ENCODE results near the gene MYOM3. TPM values are rescaled to one million over a fixed set of nuclear protein-coding genes. Genes with fewer than 3 reads are reported as not detected.

The MYOM3 gene
- total RNA-seq, 1 experiment from 2014 or later = 7.9 TPM

DNA sequence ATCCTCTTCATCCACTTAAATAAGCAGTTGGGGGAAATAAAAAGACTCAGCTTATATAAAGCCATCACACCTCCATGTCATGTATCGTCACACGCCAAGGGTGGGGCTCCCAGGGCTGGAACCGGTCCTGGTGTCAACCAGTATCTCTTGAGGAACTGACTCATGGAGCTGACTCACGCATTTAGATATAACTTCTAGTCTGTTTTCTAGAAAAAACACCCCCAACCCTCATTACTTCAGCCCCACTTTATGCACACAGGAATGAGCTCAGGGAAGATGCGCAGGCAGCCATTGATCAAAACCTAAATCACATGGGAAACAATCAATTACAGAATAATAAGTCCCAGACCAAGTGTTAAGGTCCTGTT lies 37.9 kb upstream of the MYOM3 start:
- Histone ChIP-seq H3K4me3 (replicated peaks in 1 of 2; ENCODE audit: low read depth in 1 of 2, low read length in 2 of 2) (peak overlapping the region; percentile 49 to 64), H3K4me2 (ENCODE audit: low read length) (peak overlapping the region; percentile 97), H3K4me1 (ENCODE audit: control insufficient read depth in 1 of 2, insufficient read depth in 2 of 2, low read length in 2 of 2) (peaks cover 5 to 21% of the 10 kb centered on the region in 2 experiments), H3K9me2 (ENCODE audit: insufficient read depth) (no peaks in the 10 kb centered on the region), H3K9me3 (ENCODE audit: control insufficient read depth in 1 of 2, insufficient read depth in 1 of 2, low read depth in 1 of 2, low read length in 2 of 2) (no peaks in the 10 kb centered on the region), H3K27me3 (ENCODE audit: insufficient read depth, low read length) (no peaks in the 10 kb centered on the region), H3K27ac (ENCODE audit: low read depth, low read length) (peak overlapping the region; percentile 4; the same call in 1 of the 2 replicates), H4K20me1 (ENCODE audit: insufficient read depth) (no peaks in the 10 kb centered on the region), H3K79me2 (ENCODE audit: insufficient read depth, low read length) (no peaks in the 10 kb centered on the region), H3K9ac (ENCODE audit: low read length) (peak overlapping the region; percentile 69), H2AFZ (ENCODE audit: low read depth, low read length, poor library complexity, severe bottlenecking) (peak overlapping the region; percentile 99), H3K36me3 (ENCODE audit: control insufficient read depth in 1 of 2, insufficient read depth in 2 of 2, low read length in 2 of 2) (no peaks in the 10 kb centered on the region)
- BruUV-seq (replicated peaks) = no TSS peak
- TF ChIP-seq FOSL1 (IDR thresholded peaks at IDR 0.05; ENCODE audit: low read depth) (peak; percentile 81), SP1 (IDR thresholded peaks at IDR 0.05; ENCODE audit: low read depth) (peak; percentile 57), MAX (IDR thresholded peaks at IDR 0.05) (peak; percentile 34; the same call in 1 of the 2 replicates), JUND (IDR thresholded peaks at IDR 0.05) (peak; percentile 73), ZNF274 (IDR thresholded peaks at IDR 0.05; ENCODE audit: low read depth, low read length) (no peak), ELF1 (IDR thresholded peaks at IDR 0.05; ENCODE audit: borderline replicate concordance, low read depth) (no peak), EZH2phosphoT487 (IDR thresholded peaks at IDR 0.05; ENCODE audit: borderline replicate concordance) (no peak), SIN3A (IDR thresholded peaks at IDR 0.05; ENCODE audit: low read depth) (no peak), CEBPB (IDR thresholded peaks at IDR 0.05; ENCODE audit: low read depth) (no peak)
- ATAC-seq = peak; percentile 69
- ChIA-PET CTCF (interaction anchor here (0.6 to 3.1 kb wide), 33 partner anchors 9 to 482 kb away, joined by 3 to 68 read pairs (median 5); partner anchors contain the start of genes IFNLR1 and NIPAL3), POLR2A (interaction anchor here (0.6 to 1.9 kb wide), 6 partner anchors 24 to 242 kb away, joined by 3 to 10 read pairs (median 4); partner anchors contain the start of gene IFNLR1), RAD21 (ENCODE audit: low non-redundant PET in 1 of 2, low total read pairs in 2 of 2, uncharacterized antibody in 2 of 2, unreplicated experiment in 2 of 2) (interaction anchor here (0.6 to 1.8 kb wide), 9 partner anchors 49 to 492 kb away, joined by 3 to 12 read pairs (median 4); no protein-coding TSS in a partner anchor)
- intact Hi-C loops (cut with micrococcal nuclease) = loop anchor here (1.0 to 5.0 kb wide), 2 partner anchors 47 to 241 kb away; no protein-coding TSS in a partner anchor
- DNase-seq (ENCODE audit: low read depth, low spot score) = peak; percentile 48

GRCh38 chr1:24147816-24148215 lies 35.9 kb upstream of the MYOM3 start:
- Histone ChIP-seq H3K27me3 (ENCODE audit: insufficient read depth, low read length) (no peaks in the 10 kb centered on the region), H3K9me3 (ENCODE audit: control insufficient read depth in 1 of 2, insufficient read depth in 1 of 2, low read depth in 1 of 2, low read length in 2 of 2) (no peaks in the 10 kb centered on the region), H2AFZ (ENCODE audit: low read depth, low read length, poor library complexity, severe bottlenecking) (no peak overlapping the region), H3K9ac (ENCODE audit: low read length) (no peak overlapping the region), H3K36me3 (ENCODE audit: control insufficient read depth in 1 of 2, insufficient read depth in 2 of 2, low read length in 2 of 2) (no peaks in the 10 kb centered on the region), H3K4me3 (replicated peaks in 1 of 2; ENCODE audit: low read depth in 1 of 2, low read length in 2 of 2) (no peak overlapping the region), H3K79me2 (ENCODE audit: insufficient read depth, low read length) (no peaks in the 10 kb centered on the region), H4K20me1 (ENCODE audit: insufficient read depth) (no peaks in the 10 kb centered on the region), H3K9me2 (ENCODE audit: insufficient read depth) (no peaks in the 10 kb centered on the region), H3K4me2 (ENCODE audit: low read length) (no peak overlapping the region), H3K27ac (ENCODE audit: low read depth, low read length) (no peak overlapping the region), H3K4me1 (ENCODE audit: control insufficient read depth in 1 of 2, insufficient read depth in 2 of 2, low read length in 2 of 2) (peaks cover 9 to 32% of the 10 kb centered on the region in 2 experiments)
- ATAC-seq (no peak), DNase-seq (ENCODE audit: low read depth, low spot score) (no peak)
- TF ChIP-seq, protein P1, sequence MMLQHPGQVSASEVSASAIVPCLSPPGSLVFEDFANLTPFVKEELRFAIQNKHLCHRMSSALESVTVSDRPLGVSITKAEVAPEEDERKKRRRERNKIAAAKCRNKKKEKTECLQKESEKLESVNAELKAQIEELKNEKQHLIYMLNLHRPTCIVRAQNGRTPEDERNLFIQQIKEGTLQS (IDR thresholded peaks at IDR 0.05) = no peak
- TF ChIP-seq, protein P2, sequence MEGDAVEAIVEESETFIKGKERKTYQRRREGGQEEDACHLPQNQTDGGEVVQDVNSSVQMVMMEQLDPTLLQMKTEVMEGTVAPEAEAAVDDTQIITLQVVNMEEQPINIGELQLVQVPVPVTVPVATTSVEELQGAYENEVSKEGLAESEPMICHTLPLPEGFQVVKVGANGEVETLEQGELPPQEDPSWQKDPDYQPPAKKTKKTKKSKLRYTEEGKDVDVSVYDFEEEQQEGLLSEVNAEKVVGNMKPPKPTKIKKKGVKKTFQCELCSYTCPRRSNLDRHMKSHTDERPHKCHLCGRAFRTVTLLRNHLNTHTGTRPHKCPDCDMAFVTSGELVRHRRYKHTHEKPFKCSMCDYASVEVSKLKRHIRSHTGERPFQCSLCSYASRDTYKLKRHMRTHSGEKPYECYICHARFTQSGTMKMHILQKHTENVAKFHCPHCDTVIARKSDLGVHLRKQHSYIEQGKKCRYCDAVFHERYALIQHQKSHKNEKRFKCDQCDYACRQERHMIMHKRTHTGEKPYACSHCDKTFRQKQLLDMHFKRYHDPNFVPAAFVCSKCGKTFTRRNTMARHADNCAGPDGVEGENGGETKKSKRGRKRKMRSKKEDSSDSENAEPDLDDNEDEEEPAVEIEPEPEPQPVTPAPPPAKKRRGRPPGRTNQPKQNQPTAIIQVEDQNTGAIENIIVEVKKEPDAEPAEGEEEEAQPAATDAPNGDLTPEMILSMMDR (IDR thresholded peaks at IDR 0.05 in 2 of 3, conservative IDR thresholded peaks at IDR 0.05 in 1 of 3; ENCODE audit: borderline replicate concordance in 1 of 3, insufficient read depth in 1 of 3, low read depth in 2 of 3, low read length in 2 of 3) = no peak
- TF ChIP-seq RAD21 (IDR thresholded peaks at IDR 0.05; ENCODE audit: low read depth) (no peak), JUND (IDR thresholded peaks at IDR 0.05) (no peak), FOSL1 (IDR thresholded peaks at IDR 0.05; ENCODE audit: low read depth) (no peak), CBX3 (IDR thresholded peaks at IDR 0.05; ENCODE audit: low read depth) (no peak), POLR2A (IDR thresholded peaks at IDR 0.05; ENCODE audit: borderline replicate concordance, extremely low read depth, insufficient read depth, insufficient read length) (no peak), EZH2 (IDR thresholded peaks at IDR 0.05) (no peak), YY1 (IDR thresholded peaks at IDR 0.05; ENCODE audit: extremely low read depth, insufficient replicate concordance, low read depth, low read length) (no peak)
- POLR2A ChIA-PET = no interaction called here
- RAD21 ChIA-PET (ENCODE audit: low non-redundant PET in 1 of 2, low total read pairs in 2 of 2, uncharacterized antibody in 2 of 2, unreplicated experiment in 2 of 2) = no interaction called here
- intact Hi-C loops (cut with micrococcal nuclease) = no loop called here
- BruUV-seq (replicated peaks) = no TSS peak
- CTCF ChIA-PET = interaction anchor here (0.7 kb wide), 1 partner anchor 244 kb away, joined by 3 read pairs; no protein-coding TSS in a partner anchor
